Thyroid gland (tissue), 4 donors: ENCODE data around the gene MDK. TPM values are rescaled to one million over a fixed set of nuclear protein-coding genes. Genes with fewer than 3 reads are reported as not detected.

Experiments used
- DNase-seq, 2 donors: peaks; one replicate each; pipeline ENCODE4 v3.0.0-alpha.2; 2019
- H3K27ac ChIP-seq, 3 donors: fragments of 200-600 bp; sonication (generic); 1 replicate in 2 of 3; 2 replicates in 1 of 3; pipeline ENCODE4 v1.5.1; 2016 to 2019; ENCODE audit warnings: mild to moderate bottlenecking in 1 of 3, moderate library complexity in 1 of 3
- H3K27me3 ChIP-seq: fragments of 200-600 bp; sonication (generic); one replicate; pipeline ENCODE4 v1.5.1; 2019
- H3K36me3 ChIP-seq, 2 donors: fragments of 200-600 bp; sonication (generic); one replicate each; pipeline ENCODE4 v1.5.1; 2016 to 2019
- H3K4me1 ChIP-seq, 2 donors: fragments of 200-600 bp; sonication (generic); one replicate each; pipeline ENCODE4 v1.5.1; 2017 to 2019
- H3K4me3 ChIP-seq, 3 donors: fragments of 200-600 bp; sonication (generic); replicated peaks in 1 of 3; 1 replicate in 2 of 3; 2 replicates in 1 of 3; pipeline ENCODE4 v1.5.1; 2016; ENCODE audit warnings: mild to moderate bottlenecking in 1 of 3
- H3K9me3 ChIP-seq: fragments of 200-600 bp; sonication (generic); one replicate; pipeline ENCODE4 v1.5.1; 2017
- CTCF ChIP-seq, 6 experiments: fragments of 200-600 bp in 3 of 6; fragments of 450-650 bp in 3 of 6; sonication (generic) in 3 of 6; IDR thresholded peaks; one replicate each; pipeline ENCODE4 v1.5.1; 2016 to 2019; ENCODE audit warnings: antibody characterized with exemption in 6 of 6, mild to moderate bottlenecking in 2 of 6, inconsistent platforms in 1 of 6, moderate library complexity in 1 of 6
- POLR2A ChIP-seq, 2 donors: fragments of 450-650 bp; IDR thresholded peaks; one replicate each; pipeline ENCODE4 v1.6.1; 2017; ENCODE audit warnings: antibody characterized with exemption in 2 of 2, mild to moderate bottlenecking in 2 of 2, moderate library complexity in 1 of 2
- WGBS, 2 donors: methylation state at CpG; one replicate each; pipeline ENCODE4 v1.1.5; 2017; 5-methylcytosine and 5-hydroxymethylcytosine counted together
- intact Hi-C: fragments of 100-400 bp; cut with DNase I; formaldehyde crosslinking; loops from one replicate; pipeline ENCODE4 v1.15.1; 2023
- total RNA-seq, 4 donors: library from RNA; depleted of rRNA; stranded (reverse); fragments of >200 nt; gene quantifications; one replicate each; pipeline ENCODE4 v1.2.3, GENCODE V29; 2016

The MDK gene
- total RNA-seq, 4 donors from 2014 or later: 3.3 to 24.3 (median 16.7) TPM

- Histone ChIP-seq H3K4me3 (no peak overlapping the region), H3K27me3 (no peaks in the 10 kb centered on the region), H3K9me3 (no peaks in the 10 kb centered on the region), H3K4me1 (no peaks in the 10 kb centered on the region), H3K36me3 (peaks cover 21 to 23% of the 10 kb centered on the region in 2 donors), H3K27ac (no peak overlapping the region)
- no peak for DNase-seq
- intact Hi-C loops: no loop called here
- TF ChIP-seq POLR2A (IDR thresholded peaks at IDR 0.05) (no peak), CTCF (IDR thresholded peaks at IDR 0.05) (no peak)
- WGBS, 2 donors: 93 to 94% methylated on average over 2 to 5 of the region's 5 CpGs
These were observed 23.1 kb downstream of the MDK start for GRCh38 chr11:46404476-46405017.

- Histone ChIP-seq H3K36me3 (peaks cover 26 to 29% of the 10 kb centered on the region in 2 donors), H3K4me3 (no peak overlapping the region), H3K27me3 (no peaks in the 10 kb centered on the region), H3K9me3 (no peaks in the 10 kb centered on the region), H3K27ac (no peak overlapping the region), H3K4me1 (no peaks in the 10 kb centered on the region)
- DNase-seq: no peak
- intact Hi-C loops: no loop called here
- 79 to 88% methylated on average over 10 of the region's 10 CpGs for WGBS, 2 donors
- no peak for TF ChIP-seq CTCF (IDR thresholded peaks at IDR 0.05)
- no peak for TF ChIP-seq POLR2A (IDR thresholded peaks at IDR 0.05)
These were observed 26.2 kb downstream of the MDK start for GRCh38 chr11:46407635-46408034.

GRCh38 chr11:46408407-46408986, 27.0 kb downstream of the MDK start:
- Histone ChIP-seq H3K27me3 (no peaks in the 10 kb centered on the region), H3K4me3 (no peak overlapping the region), H3K9me3 (no peaks in the 10 kb centered on the region), H3K27ac (no peak overlapping the region), H3K4me1 (no peaks in the 10 kb centered on the region), H3K36me3 (peaks cover 29% of the 10 kb centered on the region in 2 donors)
- DNase-seq: no peak
- intact Hi-C loops: no loop called here
- WGBS, 2 donors: 98 to 100% methylated on average over 4 to 6 of the region's 6 CpGs
- no peak for TF ChIP-seq CTCF (IDR thresholded peaks at IDR 0.05)
- TF ChIP-seq POLR2A (IDR thresholded peaks at IDR 0.05): no peak

GRCh38 chr11:46410021-46410420, 28.6 kb downstream of the MDK start:
- Histone ChIP-seq H3K27ac (no peak overlapping the region), H3K27me3 (no peaks in the 10 kb centered on the region), H3K4me1 (no peaks in the 10 kb centered on the region), H3K9me3 (no peaks in the 10 kb centered on the region), H3K36me3 (peaks cover 36 to 39% of the 10 kb centered on the region in 2 donors), H3K4me3 (no peak overlapping the region)
- intact Hi-C loops: no loop called here
- WGBS, 2 donors: 68 to 76% methylated on average over 5 of the region's 5 CpGs
- DNase-seq: no peak
- TF ChIP-seq CTCF (IDR thresholded peaks at IDR 0.05) (no peak), POLR2A (IDR thresholded peaks at IDR 0.05) (no peak)

- intact Hi-C loops: no loop called here
- no peak overlapping the region for H3K4me3 ChIP-seq
- H3K27me3 ChIP-seq: no peaks in the 10 kb centered on the region
- 95 to 97% methylated on average over 9 of the region's 9 CpGs for WGBS, 2 donors
- peaks cover 21 to 38% of the 10 kb centered on the region in 2 donors for H3K36me3 ChIP-seq
- DNase-seq: no peak
- no peaks in the 10 kb centered on the region for H3K4me1 ChIP-seq
- H3K9me3 ChIP-seq: no peaks in the 10 kb centered on the region
- no peak overlapping the region for H3K27ac ChIP-seq
- no peak for TF ChIP-seq CTCF (IDR thresholded peaks at IDR 0.05)
- TF ChIP-seq POLR2A (IDR thresholded peaks at IDR 0.05): no peak
These were observed 32.4 kb downstream of the MDK start for GRCh38 chr11:46413760-46414465.
